Sigmoid colon (tissue), 7 donors: ENCODE results near the gene UPK1A. TPM values are rescaled to one million over a fixed set of nuclear protein-coding genes. Genes with fewer than 3 reads are reported as not detected.

ENCODE experiments used
- DNase-seq: peaks from one replicate; pipeline ENCODE4 v3.0.0-alpha.2; 2019
- H3K27ac ChIP-seq, 4 donors: fragments of 200-600 bp; sonication (generic); one replicate each; pipeline ENCODE4 v1.5.1; 2016 to 2019; ENCODE audit warnings: mild to moderate bottlenecking in 1 of 4
- H3K27me3 ChIP-seq, 3 donors: fragments of 200-600 bp; sonication (generic); one replicate each; pipeline ENCODE4 v1.5.1; 2019; ENCODE audit warnings: mild to moderate bottlenecking in 1 of 3
- H3K36me3 ChIP-seq, 4 donors: fragments of 200-600 bp; sonication (generic); one replicate each; pipeline ENCODE4 v1.5.1; 2016 to 2019
- H3K4me1 ChIP-seq, 4 donors: fragments of 200-600 bp; sonication (generic); one replicate each; pipeline ENCODE4 v1.5.1; 2017 to 2019
- H3K4me3 ChIP-seq, 4 donors: fragments of 200-600 bp; sonication (generic); one replicate each; pipeline ENCODE4 v1.5.1; 2017 to 2019; ENCODE audit warnings: mild to moderate bottlenecking in 2 of 4, moderate library complexity in 1 of 4
- H3K9me3 ChIP-seq, 4 donors: fragments of 200-600 bp in 3 of 4; sonication (generic) in 3 of 4; one replicate each; pipeline versions ENCODE4 v1.5.1 to v1.6.1; 2013 to 2019
- CTCF ChIP-seq, 4 experiments: fragments of 450-650 bp in 3 of 4; fragments of 200-600 bp in 1 of 4; IDR thresholded peaks; one replicate each; pipeline ENCODE4 v1.5.1; 2016 to 2019; ENCODE audit warnings: antibody characterized with exemption in 4 of 4, mild to moderate bottlenecking in 3 of 4, moderate library complexity in 2 of 4
- EP300 ChIP-seq, 4 donors: sonication (generic); formaldehyde crosslinking; IDR thresholded peaks; one replicate each; pipeline ENCODE4 v1.6.1; 2017; ENCODE audit warnings: antibody characterized with exemption in 4 of 4
- POLR2A ChIP-seq, 2 donors: fragments of 450-650 bp; IDR thresholded peaks; one replicate each; pipeline ENCODE4 v1.6.1; 2016; ENCODE audit warnings: antibody characterized with exemption in 2 of 2, mild to moderate bottlenecking in 2 of 2, moderate library complexity in 2 of 2
- POLR2AphosphoS5 ChIP-seq, 4 donors: sonication (generic); formaldehyde crosslinking; IDR thresholded peaks; one replicate each; pipeline ENCODE4 v1.6.1; 2017; ENCODE audit warnings: antibody characterized with exemption in 4 of 4
- WGBS, 2 donors: extraction: QIAGEN DNeasy Blood & Tissue Kit; methylation state at CpG; one replicate each; pipeline ENCODE4 v1.1.7; 2013; 5-methylcytosine and 5-hydroxymethylcytosine counted together
- intact Hi-C: fragments of 100-400 bp; cut with DNase I; formaldehyde crosslinking; loops from one replicate; pipeline ENCODE4 v1.15.1; 2023
- polyA plus RNA-seq, 3 donors: library from polyadenylated mRNA; stranded (reverse); fragments of 200-250 nt; gene quantifications; one replicate each; pipeline ENCODE4 v1.2.3, GENCODE V29; 2013
- total RNA-seq, 4 donors: library from RNA; depleted of rRNA; stranded (reverse); fragments of >200 nt; gene quantifications; one replicate each; pipeline ENCODE4 v1.1.0, GENCODE V29; 2016
- donor health status: healthy with polysubstance abuse.
- donor health status: Bipolar disorder and iron deficiency.
- donor health status: healthy.

The UPK1A gene
- total and polyA plus RNA-seq, 7 donors, result 0.55 TPM; not detected in 6

- H3K9me3 ChIP-seq, result no peaks in the 10 kb centered on the region
- no peak for TF ChIP-seq POLR2A (IDR thresholded peaks at IDR 0.05)
- TF ChIP-seq POLR2AphosphoS5 (IDR thresholded peaks at IDR 0.05), result no peak
- no peak for TF ChIP-seq CTCF (IDR thresholded peaks at IDR 0.05)
- TF ChIP-seq EP300 (IDR thresholded peaks at IDR 0.05), result no peak
- 94% methylated on average over 9 of the region's 9 CpGs for WGBS, 2 donors
These were observed 44.6 kb upstream of the UPK1A start for GRCh38 chr19:35621708-35622107.

GRCh38 chr19:35622750-35623149 lies 43.6 kb upstream of the UPK1A start:
- TF ChIP-seq CTCF (IDR thresholded peaks at IDR 0.05), result no peak
- TF ChIP-seq POLR2A (IDR thresholded peaks at IDR 0.05), result no peak
- no peak for TF ChIP-seq EP300 (IDR thresholded peaks at IDR 0.05)
- TF ChIP-seq POLR2AphosphoS5 (IDR thresholded peaks at IDR 0.05), result no peak
- Histone ChIP-seq H3K36me3 (peaks cover 0 to 4% (median 2%) of the 10 kb centered on the region in 4 donors), H3K27me3 (no peaks in the 10 kb centered on the region), H3K9me3 (no peaks in the 10 kb centered on the region), H3K4me1 (peaks cover 0 to 1% (median under 1%) of the 10 kb centered on the region in 4 donors), H3K27ac (no peak overlapping the region), H3K4me3 (no peak overlapping the region)
- WGBS, 2 donors, result 94% methylated on average over 13 of the region's 13 CpGs
- intact Hi-C loops, result no loop called here
- no peak for DNase-seq

More at GRCh38 chr19:35621708-35622107, 44.6 kb upstream of the UPK1A start:
- no peaks in the 10 kb centered on the region for H3K4me1 ChIP-seq
- H3K27ac ChIP-seq, result no peak overlapping the region
- H3K27me3 ChIP-seq, result no peaks in the 10 kb centered on the region
- intact Hi-C loops, result no loop called here
- peaks cover 0 to 4% (median 2%) of the 10 kb centered on the region in 4 donors for H3K36me3 ChIP-seq
- H3K4me3 ChIP-seq, result no peak overlapping the region
- no peak for DNase-seq

- peaks cover 0 to 8% (median 5%) of the 10 kb centered on the region in 4 donors for H3K4me1 ChIP-seq
- no peaks in the 10 kb centered on the region for H3K9me3 ChIP-seq
- TF ChIP-seq EP300 (IDR thresholded peaks at IDR 0.05), result no peak
- TF ChIP-seq CTCF (IDR thresholded peaks at IDR 0.05), result no peak
- TF ChIP-seq POLR2A (IDR thresholded peaks at IDR 0.05), result no peak
- TF ChIP-seq POLR2AphosphoS5 (IDR thresholded peaks at IDR 0.05), result no peak
- no peaks in the 10 kb centered on the region for H3K27me3 ChIP-seq
- no peak overlapping the region for H3K4me3 ChIP-seq
- H3K36me3 ChIP-seq, result peaks cover 0 to 4% (median 2%) of the 10 kb centered on the region in 4 donors
- intact Hi-C loops, result no loop called here
- H3K27ac ChIP-seq, result no peak overlapping the region
- 92 to 94% methylated on average over 6 of the region's 6 CpGs for WGBS, 2 donors
- DNase-seq, result no peak
These were observed 42.8 kb upstream of the UPK1A start for GRCh38 chr19:35623327-35624010.

- intact Hi-C loops, result loop anchor here (1.0 to 5.0 kb wide), 4 partner anchors 15 to 89 kb away; partner anchors contain the start of genes HAUS5, KMT2B and TMEM147
- peak overlapping the region; percentile 70 to 99 (median 86) for H3K4me3 ChIP-seq
- H3K36me3 ChIP-seq, result peaks cover 14 to 30% (median 26%) of the 10 kb centered on the region in 4 donors
- peak overlapping the region; percentile 90 to 98 (median 94) for H3K27ac ChIP-seq
- WGBS, 2 donors, result 11 to 20% methylated on average over 9 of the region's 9 CpGs
- H3K9me3 ChIP-seq, result no peaks in the 10 kb centered on the region
- DNase-seq, result no peak
- TF ChIP-seq EP300 (IDR thresholded peaks at IDR 0.05), result no peak
- TF ChIP-seq POLR2AphosphoS5 (IDR thresholded peaks at IDR 0.05), result no peak
- TF ChIP-seq CTCF (IDR thresholded peaks at IDR 0.05), result no peak
- TF ChIP-seq POLR2A (IDR thresholded peaks at IDR 0.05), result no peak
- peaks cover 0 to 22% (median 18%) of the 10 kb centered on the region in 4 donors for H3K4me1 ChIP-seq
- H3K27me3 ChIP-seq, result no peaks in the 10 kb centered on the region
These were observed 38.1 kb upstream of the UPK1A start for GRCh38 chr19:35628264-35628564.
